GM19043 (cell line): ENCODE data around the gene COQ2.
A peak's percentile ranks its signal among the peaks of the same experiment; 100 is the strongest.
"Not testable (repeated sequence)": the region's sequence is repeated elsewhere in the genome, so short reads cannot be mapped to it uniquely, and the experiment has no call there.

ENCODE experiments used
- ATAC-seq: cut with Tn5 transposase; IDR thresholded peaks from one replicate; pipeline ENCODE4 v1.9.1; 2021; ENCODE audit warnings: low read depth; ENCODE audit not compliant: unreplicated experiment

COQ2 gene

DNA sequence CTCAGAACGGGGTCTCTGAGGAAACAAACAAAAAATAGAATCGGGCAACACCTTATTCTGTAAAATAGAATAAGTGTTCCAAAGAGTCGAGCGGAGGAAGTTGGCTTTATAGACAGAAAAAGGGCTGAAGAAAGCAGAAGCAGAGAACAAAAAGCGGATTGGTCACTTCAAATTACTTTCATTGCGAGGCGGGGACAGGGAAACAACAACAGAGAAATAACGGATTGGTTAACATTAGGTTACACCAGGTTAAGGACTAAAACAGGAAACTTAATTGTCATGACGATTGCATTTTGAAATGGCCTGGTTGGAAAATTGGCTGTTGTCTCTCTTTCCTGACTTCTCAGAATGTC lies 433 bp upstream of the COQ2 start:
- ATAC-seq = no peak

DNA sequence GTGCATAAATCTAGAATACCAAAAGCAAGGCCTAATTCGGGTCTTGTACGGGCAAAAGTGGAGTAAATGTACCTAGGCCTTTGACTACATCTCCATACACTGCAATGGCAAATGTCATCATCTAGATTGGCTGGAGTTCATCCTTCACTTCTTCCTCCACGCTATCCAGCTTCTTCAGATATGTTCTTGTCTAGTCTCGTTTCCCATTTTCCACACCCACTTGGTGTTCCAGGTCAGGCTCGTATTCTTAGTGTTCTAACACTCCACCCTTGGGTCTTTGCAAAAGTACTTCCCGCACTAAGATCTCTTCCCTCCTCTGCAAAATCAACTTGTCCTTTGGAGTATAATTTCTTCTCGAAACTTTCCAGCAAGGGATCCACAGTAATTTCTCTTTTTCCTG lies 1.4 kb downstream of the COQ2 start:
- no peak for ATAC-seq

DNA sequence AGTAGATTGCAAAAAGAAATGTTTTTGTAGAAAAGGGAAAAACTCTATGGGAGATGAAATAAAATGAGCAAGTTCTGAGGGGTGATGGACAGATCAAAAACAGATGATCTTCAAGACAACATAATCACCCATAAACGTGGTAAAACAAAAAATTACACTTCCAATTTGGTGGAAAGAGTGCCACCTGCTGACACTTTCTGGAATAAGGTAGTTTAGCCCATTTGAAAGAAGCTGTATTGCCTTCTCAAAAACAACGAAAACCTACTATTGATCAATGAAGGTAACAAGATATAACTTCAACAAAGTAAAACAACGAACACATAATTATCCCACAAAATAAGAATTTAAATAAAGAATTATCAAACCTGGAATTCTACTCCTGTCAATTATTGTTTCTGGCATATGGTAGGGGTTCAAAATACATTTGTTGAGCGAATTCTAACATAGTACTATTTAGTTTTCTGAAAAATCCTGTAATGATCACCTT lies 2.5 kb downstream of the COQ2 start:
- ATAC-seq = no peak

DNA sequence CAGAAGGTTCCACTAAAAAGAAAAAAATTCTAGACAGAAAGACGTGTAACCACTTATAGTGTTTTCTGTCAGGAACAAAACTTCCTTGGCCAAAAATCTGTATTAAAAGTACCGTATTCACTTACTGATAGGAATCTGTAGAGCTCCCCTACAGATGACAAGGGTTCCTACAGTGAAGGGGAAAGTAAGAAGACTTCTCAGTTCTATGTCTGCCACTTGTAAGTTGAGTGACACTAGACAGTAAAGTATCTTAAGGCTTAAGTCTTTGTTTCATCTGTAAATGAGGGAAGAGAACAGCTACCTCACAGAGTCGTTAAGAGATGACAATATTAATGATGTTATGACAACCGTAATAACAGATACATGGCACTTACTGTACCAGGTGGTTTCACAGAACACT lies 3.3 kb downstream of the COQ2 start:
- no peak for ATAC-seq

DNA sequence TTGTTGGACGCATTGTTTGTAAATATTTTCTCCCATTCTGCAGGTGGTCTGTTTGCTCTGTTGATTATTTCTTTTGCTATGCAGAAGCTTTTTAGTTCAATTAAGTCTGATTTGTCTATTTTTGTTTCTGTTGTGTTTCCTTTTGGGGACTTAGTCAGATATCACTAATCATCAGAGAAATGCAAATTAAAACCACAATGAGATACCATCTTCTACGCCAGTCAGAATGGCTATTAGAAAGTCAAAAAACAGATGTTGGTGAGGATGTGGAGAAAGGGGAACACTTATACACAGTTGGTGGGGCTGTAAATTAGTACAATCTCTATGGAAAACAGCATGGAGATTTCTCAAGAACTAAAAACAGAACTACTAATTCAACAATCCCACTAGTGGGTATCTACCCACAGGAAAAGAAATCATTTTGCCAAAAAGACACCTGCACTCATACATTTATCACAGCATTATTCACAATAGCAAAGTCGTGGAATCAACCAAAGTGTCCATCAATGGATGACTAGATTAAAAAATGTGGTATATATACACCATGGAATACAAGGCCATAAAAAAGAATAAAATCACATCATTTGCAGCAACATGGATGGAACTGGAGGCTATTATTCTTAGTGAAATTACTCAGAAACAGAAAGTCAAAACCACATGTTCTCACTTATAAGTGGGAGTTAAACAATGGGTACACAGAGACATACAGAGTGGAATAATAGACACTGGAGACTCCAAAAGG lies 8.1 kb downstream of the COQ2 start:
- ATAC-seq = peak; percentile 51

DNA sequence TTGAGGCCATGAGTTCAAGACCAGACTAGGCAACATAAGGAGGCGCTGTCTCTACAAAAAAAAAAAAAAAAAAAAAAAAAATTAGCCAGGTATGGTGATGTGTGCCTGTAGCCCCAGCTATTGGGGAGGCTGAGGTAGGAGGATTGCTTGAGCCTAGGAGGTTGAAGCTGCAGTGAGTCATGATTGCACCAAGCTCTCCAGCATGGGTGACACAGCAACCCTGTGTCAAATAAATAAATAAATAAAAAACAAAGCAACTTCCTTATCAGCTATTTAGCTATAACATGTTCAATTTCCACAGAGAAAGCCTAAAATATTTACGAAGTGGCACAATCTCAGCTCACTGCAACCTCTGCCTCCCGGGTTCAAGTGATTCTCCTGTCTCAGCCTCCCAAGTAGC lies 10.7 kb downstream of the COQ2 start:
- not testable (repeated sequence) for ATAC-seq

DNA sequence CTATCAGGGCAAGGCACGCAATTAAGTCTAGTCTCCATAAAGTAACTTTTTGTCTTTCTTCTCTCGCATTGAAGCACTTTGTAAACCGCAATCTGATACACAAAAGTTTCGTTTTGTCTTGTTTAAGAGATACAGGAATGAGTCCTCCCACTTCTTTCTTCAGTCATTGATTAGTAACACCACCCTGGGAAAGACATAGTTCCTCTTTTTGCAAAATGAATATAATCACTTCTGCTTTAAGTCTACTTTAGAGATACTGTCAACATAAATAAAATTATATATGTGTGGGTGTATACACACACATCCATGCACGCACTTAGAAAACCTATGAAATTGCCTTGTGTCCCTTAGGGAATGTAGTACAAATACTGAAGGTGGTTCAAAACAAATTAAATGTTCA lies 11.7 kb downstream of the COQ2 start:
- peak; percentile 88 for ATAC-seq

DNA sequence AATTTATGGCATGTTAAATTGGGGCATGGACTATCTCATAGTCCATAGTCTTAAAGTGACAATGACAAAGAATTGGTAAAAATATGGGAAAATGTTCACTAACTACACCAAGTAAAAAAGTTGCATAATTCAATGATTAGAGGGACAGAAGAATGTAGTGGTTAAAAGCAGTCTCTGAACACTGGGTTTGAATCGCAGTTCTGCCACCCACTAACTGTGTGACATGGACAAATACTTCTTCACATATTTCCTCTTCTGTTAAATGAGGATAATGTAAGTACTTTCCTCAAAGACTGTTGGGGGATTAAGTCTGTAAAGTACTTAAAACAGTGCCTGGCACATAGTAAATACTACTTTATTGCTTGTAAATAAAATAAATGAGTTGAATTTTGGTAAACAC lies 15.3 kb downstream of the COQ2 start:
- ATAC-seq = no peak

DNA sequence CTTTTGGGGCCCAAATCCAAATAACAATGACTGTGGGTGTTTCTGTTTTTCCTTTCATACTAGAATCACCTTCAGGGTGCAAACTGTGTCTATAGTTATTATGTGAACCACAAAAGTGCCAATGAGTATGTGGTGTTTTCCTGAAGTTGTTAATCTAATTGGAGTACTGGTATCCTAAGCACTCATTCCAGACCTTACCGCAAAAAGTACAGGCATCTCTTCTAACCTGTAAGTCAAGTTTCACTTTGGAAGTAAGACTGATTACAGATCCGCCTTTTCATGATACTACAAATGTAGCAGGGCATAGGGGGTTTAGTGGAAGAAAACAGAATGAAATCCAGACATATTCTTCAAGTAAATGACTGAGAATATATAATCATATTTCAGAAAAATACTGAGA lies 16.1 kb downstream of the COQ2 start:
- ATAC-seq = no peak

DNA sequence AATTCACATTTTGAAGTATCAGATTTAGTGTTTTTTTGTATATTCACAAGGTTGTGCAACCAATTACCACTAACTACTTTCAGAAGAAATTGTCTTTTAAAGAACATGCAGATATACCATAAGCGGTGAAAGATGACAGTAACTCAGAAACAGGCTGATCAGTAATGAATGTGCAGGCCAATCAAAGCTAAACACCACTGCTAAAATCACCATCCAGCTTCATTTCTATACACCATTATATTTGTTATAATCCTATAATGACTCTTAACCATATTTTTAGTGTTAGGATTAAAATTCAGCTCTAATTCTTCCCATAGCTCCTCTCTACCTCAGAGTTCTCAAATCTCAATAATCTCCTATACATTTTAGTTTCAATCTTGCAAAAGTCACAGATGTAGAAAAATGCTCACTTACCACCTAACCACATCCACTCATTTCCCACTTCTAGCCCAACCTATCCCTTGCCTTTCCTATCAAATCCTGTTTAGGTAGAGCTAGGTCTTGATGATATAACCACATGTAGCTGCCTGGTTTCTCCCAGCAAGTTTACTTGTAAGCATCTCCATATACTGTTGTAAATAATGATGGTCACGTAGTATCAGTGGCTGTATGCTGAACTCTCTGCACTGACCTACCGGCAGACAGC lies 16.6 kb downstream of the COQ2 start:
- ATAC-seq = no peak

DNA sequence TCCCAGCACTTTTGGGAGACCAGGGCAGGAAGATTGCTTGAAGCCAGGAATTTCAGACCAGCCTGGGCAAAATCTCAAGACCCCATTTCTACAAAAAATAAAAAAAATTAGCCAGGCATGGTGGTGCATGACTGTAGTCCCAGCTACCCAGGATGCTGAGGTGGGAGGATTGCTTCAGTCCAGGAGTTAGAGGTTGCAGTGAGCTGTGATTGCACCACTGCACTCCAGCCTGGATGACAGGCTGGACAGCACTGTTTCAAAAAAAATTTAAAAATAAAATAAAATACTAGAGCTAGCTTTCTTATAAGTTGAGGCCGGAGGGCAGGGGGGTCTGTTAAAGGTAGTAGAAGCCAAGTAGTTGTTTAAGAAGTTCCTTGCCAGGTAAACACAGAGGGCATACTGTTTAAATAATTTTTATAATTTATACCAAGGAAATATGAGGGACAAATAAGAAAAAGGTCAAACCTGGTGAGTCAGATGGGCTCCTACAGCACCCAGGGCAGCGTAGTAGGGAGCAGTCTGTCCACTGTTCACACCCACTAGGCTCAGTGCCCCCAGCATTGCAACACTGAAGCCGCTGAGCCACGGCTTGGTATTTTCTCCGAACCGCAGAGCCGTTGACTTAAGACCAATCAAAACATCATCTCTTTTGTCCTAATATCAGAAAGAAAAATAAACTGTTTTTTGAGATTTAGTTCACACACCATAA lies 17.3 kb downstream of the COQ2 start:
- ATAC-seq = no peak

DNA sequence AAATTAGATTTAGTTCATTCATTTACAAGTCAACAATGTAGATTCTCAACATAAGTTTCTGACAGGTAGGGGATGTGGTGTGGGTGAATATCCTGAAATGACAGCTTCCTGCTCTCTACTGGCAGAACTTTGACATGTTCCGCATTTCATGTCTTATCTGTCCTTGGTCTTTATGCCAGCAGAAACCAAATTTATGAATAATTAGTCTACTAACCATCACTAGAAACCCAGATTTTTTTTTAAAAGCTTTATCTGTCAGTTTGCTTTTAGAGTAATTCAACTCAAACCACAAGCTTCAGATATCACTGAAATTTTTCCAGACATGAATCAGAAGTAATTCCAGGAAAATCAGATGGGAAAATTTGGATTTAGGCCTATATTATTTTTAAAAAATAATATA lies 17.9 kb downstream of the COQ2 start:
- ATAC-seq = no peak

DNA sequence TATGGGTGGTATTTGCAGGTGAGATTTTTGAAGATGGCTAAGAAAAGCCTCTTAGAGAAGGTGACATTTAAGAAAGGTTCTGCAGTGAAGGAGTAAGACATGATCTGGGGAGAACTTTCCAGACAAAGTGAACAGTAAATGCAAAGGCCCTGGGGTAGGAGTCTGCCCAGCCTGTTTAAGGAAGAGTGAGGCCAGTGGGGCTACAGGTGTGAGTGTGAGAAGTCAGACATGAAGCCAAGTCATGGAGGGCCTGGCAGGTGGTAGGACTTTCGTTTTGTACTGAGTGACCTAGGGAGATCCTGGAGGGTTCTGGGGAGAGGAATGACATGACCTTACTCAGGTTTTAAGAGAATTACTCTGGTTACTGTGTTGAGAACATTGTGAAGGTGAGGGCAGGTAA lies 21.5 kb downstream of the COQ2 start:
- no peak for ATAC-seq

DNA sequence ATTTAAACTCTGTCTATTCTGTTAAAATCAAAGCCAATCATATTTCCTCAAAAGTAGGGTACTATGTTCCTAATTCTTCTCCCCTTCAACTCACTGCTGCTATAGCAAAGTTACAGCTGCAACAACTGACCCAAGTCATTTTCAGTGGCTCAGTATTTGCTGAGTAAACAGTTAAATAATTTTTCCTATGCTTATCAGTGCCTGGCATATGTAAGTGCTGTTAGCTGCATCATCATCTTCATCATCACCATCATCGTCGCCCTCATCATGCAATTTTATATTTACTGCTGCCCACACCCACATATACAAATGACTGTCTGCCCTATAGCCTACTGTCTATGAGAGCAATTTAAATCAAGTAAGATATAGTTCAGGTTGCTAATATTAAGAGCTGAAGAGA lies 21.9 kb downstream of the COQ2 start:
- ATAC-seq = no peak

DNA sequence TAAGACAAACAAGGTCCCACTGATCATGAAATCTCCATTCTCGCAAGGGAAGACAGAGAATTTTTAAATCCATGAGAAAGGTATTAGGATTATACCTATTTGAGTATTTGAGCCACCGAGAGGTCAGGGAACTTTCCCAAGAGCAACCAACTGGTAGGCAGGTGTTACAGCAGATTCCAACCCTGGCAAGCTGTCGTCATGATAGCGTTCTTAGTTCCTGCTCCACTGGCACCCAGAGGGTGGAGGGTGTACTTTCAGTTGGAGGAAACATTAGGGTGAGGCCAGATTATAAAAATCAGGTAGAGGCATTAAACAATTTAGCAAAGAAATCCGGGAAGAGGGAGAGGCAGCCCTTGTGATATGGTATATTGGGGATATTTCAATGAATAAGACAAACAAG lies 23.3 kb downstream of the COQ2 start:
- ATAC-seq = no peak

DNA sequence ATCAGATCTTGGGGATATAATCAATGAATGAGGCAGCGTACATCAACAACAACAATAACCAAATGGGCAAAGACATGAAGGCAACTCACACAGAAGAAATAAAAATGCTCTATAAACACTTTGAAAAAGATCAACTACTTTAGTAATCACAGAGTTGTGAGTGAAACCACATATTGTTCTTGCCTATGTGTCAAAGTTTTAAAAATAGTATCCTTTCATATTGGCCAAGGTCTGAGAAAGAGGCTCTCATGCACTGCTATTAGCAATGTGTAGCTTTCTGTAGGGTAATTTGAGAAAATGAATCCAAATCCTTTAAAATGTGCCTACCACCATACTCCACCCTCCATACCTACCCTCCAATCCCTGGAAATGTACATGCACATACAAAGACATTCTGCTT lies 25.0 kb downstream of the COQ2 start:
- no peak for ATAC-seq

DNA sequence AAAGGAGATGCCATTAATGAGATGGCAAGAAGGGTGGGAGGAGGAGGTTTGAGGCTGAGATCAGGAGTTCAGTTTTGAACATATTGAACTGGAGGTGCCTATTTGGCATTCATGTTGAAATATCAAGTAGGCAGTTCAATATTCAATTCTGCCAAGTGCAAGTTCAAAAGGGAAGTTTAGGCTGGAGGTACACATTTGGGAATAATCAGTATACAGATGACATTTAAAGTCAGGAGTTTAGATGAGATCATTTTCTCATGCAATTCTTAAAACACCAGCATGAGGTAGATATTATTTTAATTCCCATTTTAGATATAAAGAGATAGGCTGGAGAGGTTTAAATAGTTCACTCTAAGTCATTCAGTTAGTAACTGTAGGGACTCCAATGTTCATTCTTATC lies 26.1 kb downstream of the COQ2 start:
- no peak for ATAC-seq

DNA sequence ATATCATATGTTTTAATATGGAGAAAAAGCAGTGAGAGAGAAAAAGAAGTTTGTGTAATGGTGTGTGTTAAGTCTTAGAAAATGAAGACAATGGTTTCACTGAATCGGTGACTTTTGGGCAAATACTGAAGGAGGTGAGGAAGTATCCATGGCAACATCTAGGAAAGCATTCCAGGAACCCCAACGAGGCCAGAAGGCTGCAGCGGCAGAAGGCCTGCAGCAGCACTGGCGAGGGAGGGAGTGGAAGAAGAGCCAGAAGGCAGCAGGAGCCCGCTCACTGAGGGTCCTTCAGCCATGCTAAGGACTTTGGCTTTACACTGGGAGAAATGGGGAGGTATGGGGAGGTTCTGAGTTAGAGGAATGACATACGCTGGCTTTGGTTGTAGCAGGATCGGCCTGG lies 26.8 kb downstream of the COQ2 start:
- no peak for ATAC-seq

DNA sequence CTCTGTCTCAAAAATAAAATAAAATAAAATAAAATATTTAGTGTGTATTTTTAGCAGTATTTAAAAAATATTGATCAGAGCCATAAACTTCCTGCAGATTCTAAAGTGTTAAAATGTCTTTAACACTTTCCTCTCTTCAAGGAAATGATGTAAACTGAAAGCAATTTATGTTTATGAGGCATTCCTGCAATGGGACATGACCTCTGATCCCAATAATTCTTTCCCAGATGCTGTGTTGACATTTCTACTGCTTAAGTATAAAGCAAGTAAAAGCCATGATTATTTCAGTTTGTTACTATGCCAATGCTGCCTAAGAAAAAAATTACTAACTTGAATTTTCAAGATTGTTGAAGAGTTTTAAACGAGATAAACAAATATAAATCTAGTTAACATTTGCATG lies 29.0 kb downstream of the COQ2 start:
- ATAC-seq = no peak

DNA sequence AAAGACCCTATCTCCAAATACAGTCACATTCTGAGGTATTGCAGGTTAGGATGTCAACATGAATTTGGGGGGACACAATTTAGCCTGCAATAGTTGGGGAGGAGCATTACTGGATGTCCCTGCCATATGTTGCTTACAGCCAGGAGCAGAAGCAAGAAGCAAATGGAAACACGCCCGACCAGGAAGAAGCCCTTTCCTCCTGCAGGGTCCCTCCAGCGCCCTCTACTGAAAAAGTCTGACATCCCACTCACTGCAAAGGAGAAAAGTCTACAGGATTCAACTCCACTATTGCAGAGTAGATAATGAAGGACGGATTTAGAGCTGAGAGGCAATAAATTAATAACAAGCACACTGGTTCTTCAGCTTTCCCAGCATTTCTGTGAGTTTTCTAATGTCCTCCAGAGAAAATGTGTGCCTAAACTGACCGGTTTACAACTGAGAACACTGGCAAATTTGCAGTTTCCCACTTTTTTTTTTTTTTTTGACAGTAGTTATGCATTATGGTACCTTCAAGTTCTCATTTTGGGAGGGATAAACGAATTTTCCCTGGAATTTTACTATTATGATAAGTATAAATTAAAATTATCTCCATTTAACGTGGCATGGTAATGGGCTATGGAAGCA lies 31.7 kb downstream of the COQ2 start:
- peak; percentile 40 for ATAC-seq

DNA sequence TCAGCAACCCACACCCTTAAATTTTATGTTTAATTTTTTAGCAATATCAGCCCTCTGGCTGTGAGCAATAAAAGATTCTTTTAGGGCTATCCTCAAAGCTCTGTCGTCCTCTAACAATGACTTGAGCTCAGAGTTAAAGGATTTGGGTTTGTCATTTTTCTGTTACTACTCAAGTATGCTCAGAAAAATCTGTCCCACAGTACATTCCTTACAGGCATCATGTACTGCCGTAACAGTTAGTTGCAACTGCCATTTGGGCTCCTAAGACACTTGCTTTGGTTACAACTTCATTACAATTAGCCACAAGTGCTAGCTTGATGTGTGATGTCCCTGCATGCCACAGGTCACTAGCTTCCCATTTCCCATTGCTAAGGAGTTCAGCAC lies 33.2 kb downstream of the COQ2 start:
- no peak for ATAC-seq
